Measurements from ENCODE around the gene WFDC2.

Gene WFDC2

DNA sequence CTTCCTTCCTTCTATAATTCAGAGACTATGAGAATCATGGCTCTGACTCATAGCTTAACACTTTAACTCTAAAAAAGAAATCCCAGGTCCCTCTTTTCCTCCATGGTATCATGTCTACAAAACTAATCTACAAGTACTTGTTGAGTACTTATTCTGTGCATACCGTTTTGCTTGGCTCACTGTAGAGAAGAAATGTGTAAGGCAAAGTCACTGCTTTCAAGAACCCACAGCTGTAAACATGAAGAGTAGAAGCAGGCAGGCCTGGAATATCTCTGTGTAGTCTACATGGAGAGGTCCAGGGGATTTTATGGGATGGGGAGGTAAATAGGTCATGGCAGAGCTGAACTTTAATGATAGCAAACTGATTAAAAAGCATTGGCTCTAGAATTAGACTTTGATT, 32.0 kb downstream of the WFDC2 start:
- no peak for DNase-seq

DNA sequence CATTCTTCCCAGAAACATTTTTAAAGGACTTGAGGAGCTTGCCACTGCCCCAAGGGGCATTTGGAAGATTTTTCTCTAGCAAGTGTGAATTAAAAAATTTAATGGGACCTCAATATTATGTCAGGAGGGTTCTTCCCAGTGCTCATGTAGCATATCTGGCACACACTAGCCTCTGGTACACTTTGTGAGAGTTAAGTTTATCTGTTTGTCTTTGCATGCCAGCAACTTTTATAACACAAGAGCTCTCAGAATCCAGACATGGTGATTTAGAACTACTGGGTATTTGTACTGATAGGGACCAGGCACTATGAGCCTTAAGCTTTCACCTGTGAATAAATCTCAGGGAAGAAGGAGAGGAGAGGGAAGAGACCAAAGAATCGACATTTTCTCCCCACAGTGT, 33.0 kb downstream of the WFDC2 start:
- DNase-seq: no peak

DNA sequence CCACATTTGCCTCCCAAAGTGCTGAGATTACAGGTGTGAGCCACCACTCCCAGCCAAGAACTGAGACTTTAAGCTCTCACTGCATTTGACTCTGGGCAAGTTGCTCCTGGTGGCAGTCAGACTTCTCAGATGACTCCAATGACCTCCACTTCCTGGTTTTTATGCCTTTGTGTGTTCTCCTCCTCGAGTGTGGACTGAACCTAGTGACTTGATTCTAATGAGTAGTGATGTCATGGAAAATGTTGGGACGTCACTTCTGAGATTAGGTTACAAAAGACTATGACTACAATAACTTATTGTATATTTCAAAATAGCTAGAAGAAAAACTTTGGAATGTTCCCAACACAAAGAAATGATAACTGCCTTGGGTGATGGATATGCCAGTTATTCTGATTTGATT, 33.9 kb downstream of the WFDC2 start:
- DNase-seq: no peak

DNA sequence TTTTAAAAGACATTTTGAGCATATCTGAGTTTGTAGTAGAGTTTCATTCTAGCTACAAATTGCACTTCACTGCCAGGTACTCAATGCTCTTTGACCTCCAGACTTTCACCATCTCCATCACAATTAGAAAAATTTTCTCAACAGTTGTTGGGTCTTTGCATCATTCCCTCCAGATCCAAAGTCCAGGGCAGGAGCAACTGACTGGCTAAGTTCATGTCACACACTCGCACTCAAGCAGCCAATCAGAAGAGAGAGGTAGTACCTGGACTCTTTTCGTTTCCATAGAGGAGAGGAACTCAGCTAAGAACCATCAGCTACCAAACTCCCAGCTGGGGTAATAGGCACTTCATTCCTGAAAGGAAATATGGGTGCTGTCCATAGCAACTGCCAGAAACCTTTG, 36.8 kb downstream of the WFDC2 start:
- DNase-seq: no peak

DNA sequence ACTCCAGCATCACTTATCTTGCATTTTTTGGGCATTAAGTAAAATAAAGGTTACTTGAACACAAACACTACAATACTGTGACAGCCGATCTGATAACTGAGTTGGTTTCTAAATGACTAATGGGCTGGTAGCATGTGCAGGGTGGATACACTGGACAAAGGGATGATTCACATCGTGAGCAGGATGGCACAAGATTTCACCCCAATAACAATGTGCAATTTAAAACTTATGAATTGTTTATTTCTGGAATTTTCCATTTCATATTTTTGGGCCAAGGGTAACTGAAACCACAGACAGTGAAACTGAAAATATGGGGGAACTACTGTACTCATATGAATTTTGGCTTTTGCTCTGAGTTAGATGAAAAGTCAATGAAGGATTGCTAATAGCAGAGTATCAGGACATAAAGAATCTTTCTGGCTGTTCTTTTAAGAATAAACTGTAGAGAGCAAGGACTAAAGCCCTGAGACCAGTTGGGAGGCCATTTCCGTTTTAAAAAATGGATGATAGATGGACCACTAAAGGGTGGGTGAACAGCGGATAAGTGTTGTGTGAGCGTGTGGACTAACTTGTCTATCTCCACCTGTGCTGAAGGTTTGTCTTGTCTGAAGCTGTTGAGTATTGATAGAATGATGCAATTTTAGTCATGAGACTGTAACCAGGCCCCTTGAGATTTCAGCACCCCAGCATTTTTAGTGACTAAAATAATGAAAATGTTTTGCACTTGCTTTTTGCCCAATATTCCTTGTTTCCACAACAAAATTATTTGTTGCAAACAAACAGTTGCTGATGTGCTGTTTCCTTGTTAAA, 37.7 kb downstream of the WFDC2 start:
- no peak for DNase-seq

DNA sequence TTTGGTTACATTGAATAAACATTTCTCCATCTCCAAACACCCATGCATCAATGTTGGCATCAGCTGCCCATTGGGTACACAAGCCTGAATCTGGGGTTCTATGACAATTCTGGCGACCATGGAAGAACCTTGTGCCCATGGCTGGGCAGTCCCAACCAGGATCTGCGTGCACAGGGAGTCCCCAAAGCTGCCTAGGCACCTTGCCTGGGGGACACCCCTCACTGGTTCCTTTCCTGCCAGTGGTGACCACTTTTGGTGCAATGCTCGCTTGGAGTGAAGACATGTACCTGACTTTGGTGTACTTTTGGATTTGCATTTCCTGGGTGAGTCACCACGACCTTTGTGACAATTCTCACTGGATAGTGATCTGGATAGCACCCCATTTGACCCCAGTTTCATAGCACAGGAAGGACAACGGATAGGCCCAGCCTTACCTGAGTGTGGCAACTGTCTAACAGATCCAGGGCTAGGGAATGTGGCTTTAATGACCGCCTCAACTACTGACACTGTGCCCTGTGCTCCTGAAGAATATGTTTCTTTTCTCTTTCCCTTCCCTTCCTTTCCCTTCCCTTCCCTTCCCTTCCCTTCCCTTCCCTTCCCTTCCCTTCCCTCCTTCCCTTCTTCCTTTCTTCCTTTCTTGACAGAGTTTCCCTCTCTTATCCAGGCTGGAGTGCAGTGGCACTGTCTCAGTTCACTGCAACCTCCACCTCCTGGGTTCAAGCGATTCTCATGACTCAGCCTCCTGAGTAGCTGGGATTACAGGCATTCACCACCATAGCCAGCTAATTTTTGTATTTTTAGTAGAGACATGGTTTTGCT, 38.7 kb downstream of the WFDC2 start:
- no peak for DNase-seq

DNA sequence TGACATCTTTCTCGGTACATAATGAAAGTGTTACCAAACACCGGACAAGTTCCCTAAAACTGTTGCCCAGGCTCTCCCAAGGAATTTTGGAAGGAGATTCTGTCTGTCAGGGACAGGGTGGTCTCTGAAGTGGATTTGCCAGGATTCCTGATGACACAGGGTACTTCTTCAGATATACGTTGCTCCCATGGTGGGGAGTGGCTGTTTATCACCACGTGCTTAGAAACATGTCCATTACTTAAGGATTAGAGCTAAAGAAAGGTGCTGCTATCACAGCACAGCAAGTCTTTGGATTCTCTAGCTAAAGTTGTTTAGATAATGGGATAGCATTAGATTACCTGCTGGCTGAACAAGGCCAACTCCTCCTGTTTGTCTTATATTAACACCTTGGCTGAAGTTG, 39.5 kb downstream of the WFDC2 start:
- no peak for DNase-seq

DNA sequence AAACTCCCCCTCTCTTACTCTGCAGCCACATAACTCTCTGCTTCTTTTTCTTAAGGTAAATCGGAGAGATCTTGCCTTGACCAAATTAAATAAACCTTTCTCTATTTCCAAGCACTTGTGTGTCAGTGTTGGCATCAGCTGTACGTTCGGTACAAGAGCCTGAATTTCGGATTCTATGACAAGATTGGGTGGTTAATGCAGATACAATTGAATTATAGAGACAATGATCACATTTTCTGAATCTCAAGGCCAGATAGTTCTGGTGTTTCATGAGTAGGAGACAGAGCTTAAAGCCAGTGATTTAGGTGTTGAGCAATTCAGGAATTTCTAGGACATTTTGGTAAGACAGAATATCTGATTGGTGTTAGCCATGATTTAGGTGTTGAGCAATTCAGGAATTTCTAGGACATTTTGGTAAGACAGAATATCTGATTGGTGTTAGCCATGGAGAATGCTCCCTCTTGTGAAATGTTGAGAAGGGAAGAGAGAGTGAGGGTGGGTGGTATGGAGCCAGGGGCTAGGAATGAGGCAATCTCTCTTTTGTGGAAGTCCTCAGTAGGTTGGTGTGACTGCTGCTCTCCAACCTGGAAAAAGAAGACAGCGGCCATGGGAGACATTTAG, 40.8 kb downstream of the WFDC2 start:
- DNase-seq: no peak

DNA sequence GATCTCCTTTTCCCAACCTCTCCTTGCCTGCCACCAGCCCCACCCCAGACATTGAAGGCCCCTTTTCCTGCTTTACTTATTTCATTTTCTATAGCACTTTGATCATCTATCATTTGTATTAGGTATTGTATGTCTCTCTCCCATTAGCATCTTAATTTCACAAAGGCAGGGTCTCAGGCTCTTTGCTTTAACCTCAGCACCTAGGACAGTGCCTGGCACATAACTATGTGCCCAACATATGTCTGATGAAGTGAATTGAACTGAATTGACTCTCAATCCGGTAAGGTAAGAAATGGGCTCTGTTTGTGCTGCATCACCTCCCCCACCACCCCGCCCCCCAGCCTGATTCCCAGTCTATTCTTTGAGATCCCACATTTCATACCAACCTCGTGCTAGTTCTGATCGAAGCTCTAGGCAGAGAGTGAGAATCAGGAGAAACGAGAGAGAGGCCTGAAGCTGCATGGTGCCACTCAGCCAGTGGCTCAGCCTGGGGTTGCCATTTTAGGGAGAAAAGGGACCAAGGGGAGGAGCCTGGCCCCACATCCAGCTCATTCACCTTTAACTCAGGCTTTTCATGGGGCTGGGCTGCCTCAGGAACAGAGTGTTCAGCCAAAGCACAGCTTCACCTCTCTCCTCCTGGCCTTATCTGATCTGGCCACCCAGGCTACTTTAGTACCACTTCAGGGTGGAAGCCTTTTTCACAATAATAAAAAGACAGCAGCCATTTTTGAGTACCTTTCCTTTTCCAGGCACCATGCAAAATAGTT, 45.8 kb downstream of the WFDC2 start, which contains the start of gene SPINT3:
SPINT3 (minus strand) TSS at position 476 of the 767 bp plus-strand sequence; CDS start at position 462, 14 bp downstream.
- DNase-seq: no peak

DNA sequence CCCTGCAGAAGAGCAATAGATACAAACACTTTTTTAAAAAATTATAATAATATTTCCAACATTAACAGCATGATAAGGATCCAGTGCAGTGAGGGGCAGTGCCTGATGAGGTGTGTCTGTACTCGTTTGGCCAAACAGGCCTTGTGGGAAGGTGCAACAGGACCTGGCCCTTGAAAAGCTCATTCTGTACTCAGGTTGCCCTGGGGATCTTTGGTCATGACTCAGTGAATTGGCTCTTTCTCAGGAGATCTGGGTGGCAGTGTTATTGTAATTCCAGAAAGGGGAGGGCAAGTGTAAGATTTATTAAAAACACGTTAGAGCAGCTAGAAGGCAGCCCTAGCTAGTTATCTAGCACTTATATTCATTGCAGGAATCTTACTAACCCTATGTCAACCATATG, 48.7 kb downstream of the WFDC2 start:
- DNase-seq: no peak

DNA sequence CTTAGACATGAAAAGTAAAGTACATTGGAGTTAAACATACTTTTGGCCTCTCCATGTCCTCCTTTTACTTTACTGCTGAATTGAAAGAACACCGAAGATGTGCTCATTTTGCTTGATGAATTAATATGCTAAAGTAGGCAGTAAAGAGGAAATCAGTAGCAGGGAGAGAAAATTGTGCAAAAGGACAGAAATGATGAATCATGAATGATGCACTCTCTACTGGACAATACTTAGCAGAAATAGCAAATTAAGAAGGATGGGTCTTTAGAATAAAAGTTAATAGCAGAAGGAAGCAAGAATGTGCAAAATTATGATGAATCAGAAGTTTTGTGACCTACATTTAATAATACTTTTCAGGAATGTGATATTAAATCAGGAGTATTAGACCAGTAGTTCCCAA, 54.3 kb downstream of the WFDC2 start:
- no peak for DNase-seq

DNA sequence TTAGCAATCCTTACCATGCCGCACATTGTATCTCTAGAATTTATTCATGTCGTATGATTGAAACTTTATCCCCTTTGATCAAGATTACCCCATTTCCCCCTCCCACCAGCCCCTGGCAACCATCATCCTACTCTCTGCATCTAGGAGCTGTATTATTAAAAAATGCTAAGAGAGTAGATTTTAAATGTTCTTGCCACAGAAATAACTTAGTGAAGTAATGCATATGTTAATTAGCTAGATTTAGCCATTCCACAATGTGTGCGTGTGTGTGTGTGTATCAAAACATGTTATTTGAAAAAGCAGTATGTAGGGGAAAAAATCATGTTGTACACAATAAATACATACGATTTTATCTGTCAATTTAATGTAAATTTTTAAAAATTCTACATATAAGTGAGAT, 57.7 kb downstream of the WFDC2 start:
- DNase-seq: no peak
